GM23248 (cell line): Measurements from ENCODE around the gene HOXD12. TPM values are rescaled to one million over a fixed set of nuclear protein-coding genes. Genes with fewer than 3 reads are reported as not detected.

ENCODE experiments used
- DNase-seq: peaks from one replicate; pipeline ENCODE4 v3.0.0-alpha.2; 2015
- H2AFZ ChIP-seq: fragments of 200-600 bp; sonication (generic); 2 replicates; pipeline ENCODE4 v1.6.1; 2016; ENCODE audit warnings: antibody characterized with exemption
- H3F3A ChIP-seq: fragments of 200-600 bp; sonication (generic); 2 replicates; pipeline ENCODE4 v1.6.1; 2016; ENCODE audit warnings: mild to moderate bottlenecking, antibody characterized with exemption, mixed run types; ENCODE audit not compliant: insufficient read depth
- H3K27ac ChIP-seq: fragments of 200-600 bp; sonication (generic); 2 replicates; pipeline ENCODE4 v1.5.1; 2016; ENCODE audit warnings: mild to moderate bottlenecking
- H3K27me3 ChIP-seq: fragments of 200-600 bp; sonication (generic); replicated peaks from 2 replicates; pipeline ENCODE4 v1.6.1; 2016; ENCODE audit warnings: mild to moderate bottlenecking; ENCODE audit not compliant: insufficient read depth
- H3K36me3 ChIP-seq: fragments of 200-600 bp; sonication (generic); 2 replicates; pipeline ENCODE4 v1.6.1; 2016; ENCODE audit warnings: low read depth, mild to moderate bottlenecking
- H3K4me1 ChIP-seq: fragments of 200-600 bp; sonication (generic); 2 replicates; pipeline ENCODE4 v1.6.1; 2016; ENCODE audit warnings: mild to moderate bottlenecking; ENCODE audit not compliant: insufficient read depth
- H3K4me2 ChIP-seq: fragments of 200-600 bp; sonication (generic); one replicate; pipeline ENCODE4 v1.6.1; 2016; ENCODE audit warnings: mild to moderate bottlenecking; ENCODE audit not compliant: unreplicated experiment
- H3K4me3 ChIP-seq: fragments of 200-600 bp; sonication (generic); 2 replicates; pipeline ENCODE4 v1.5.1; 2016; ENCODE audit warnings: mild to moderate bottlenecking
- H3K79me2 ChIP-seq: fragments of 200-600 bp; sonication (generic); 2 replicates; pipeline ENCODE4 v1.6.1; 2016; ENCODE audit warnings: mild to moderate bottlenecking; ENCODE audit not compliant: insufficient read depth
- H3K9ac ChIP-seq: fragments of 200-600 bp; sonication (generic); 2 replicates; pipeline ENCODE4 v1.6.1; 2016; ENCODE audit warnings: mild to moderate bottlenecking
- H3K9me2 ChIP-seq: fragments of 200-600 bp; sonication (generic); 2 replicates; pipeline ENCODE4 v1.6.1; 2016; ENCODE audit warnings: mixed run types, mild to moderate bottlenecking, moderate library complexity; ENCODE audit not compliant: insufficient read depth
- H3K9me3 ChIP-seq: fragments of 200-600 bp; sonication (generic); one replicate; pipeline ENCODE4 v1.6.1; 2017; ENCODE audit warnings: low read depth
- H4K20me1 ChIP-seq: fragments of 200-600 bp; sonication (generic); 2 replicates; pipeline ENCODE4 v1.6.0; 2016; ENCODE audit not compliant: insufficient read depth
- EZH2 ChIP-seq: fragments of 200-600 bp; sonication (generic); IDR thresholded peaks from 2 replicates; pipeline ENCODE4 v1.6.1; 2018; ENCODE audit warnings: antibody characterized with exemption, mild to moderate bottlenecking; ENCODE audit not compliant: insufficient read depth, poor library complexity, severe bottlenecking
- EZH2phosphoT487 ChIP-seq: fragments of 200-600 bp; sonication (generic); IDR thresholded peaks from 2 replicates; pipeline ENCODE4 v1.6.1; 2018; ENCODE audit warnings: antibody characterized with exemption, moderate library complexity, mild to moderate bottlenecking, low read depth; ENCODE audit not compliant: insufficient read depth
- WGBS, 2 experiments: methylation state at CpG; one replicate each; pipeline ENCODE4 v1.1.6; 2015 to 2017; ENCODE audit warnings: low lambda C conversion rate in 2 of 2, low coverage in 1 of 2; ENCODE audit errors: missing lambda C conversion rate in 2 of 2; 5-methylcytosine and 5-hydroxymethylcytosine counted together
- in situ Hi-C: fragments of 300-500 bp; cut with MboI; formaldehyde crosslinking; loops from 2 replicates; pipeline ENCODE4 v1.15.0; 2020
- polyA plus RNA-seq: library from polyadenylated mRNA; unstranded; fragments of >200 nt; fragmentation: Nextera tagmentation; extraction: Ambion mirVana; gene quantifications from 2 replicates; pipeline ENCODE4 v1.2.1, GENCODE V29; 2016
- total RNA-seq: library from RNA; depleted of rRNA; stranded (reverse); fragments of >200 nt; shearing (Covaris generic); gene quantifications from 2 replicates; pipeline ENCODE4 v1.2.3, GENCODE V29; 2014

HOXD12 gene
- total and polyA plus RNA-seq, 2 experiments from 2014 or later, result 0.19 to 0.22 TPM

DNA sequence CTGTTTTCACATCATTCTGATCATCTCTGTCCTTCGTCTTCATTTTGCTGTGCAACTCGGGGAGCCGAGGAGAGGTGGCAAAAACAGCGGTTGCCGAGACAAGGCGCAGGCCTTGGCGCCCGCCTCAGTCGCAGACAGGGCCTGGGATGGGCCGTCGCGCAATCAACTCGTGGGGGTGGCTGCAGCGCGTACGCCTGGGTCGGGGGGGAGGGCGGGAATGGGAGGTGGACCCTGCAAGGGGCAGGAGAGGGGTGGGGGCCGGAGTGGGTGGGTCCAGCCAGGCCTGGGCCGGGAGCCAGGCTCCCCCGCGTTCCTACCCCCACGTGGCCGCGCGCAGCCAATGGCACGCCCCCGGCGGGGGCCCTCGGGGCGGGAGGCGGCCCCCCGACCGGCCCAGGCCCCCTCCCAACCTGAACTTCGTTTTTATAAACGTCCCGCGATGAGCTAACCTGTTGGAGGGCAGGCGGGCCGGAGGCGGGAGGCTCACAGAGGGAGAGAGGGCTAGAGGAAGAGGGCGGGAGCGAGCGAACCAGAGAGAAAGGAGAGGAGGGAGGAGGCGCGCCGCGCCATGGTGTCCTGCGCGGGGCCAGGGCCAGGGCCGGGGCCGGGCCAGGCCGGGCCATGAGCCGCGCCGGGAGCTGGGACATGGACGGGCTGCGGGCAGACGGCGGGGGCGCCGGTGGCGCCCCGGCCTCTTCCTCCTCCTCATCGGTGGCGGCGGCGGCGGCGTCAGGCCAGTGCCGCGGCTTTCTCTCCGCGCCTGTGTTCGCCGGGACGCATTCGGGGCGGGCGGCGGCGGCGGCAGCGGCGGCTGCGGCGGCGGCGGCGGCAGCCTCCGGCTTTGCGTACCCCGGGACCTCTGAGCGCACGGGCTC, 7.1 kb upstream of the HOXD12 start, which contains the start of gene HOXD13:
TSS of gene HOXD13 (plus strand) at position 452 of the 875 bp plus-strand sequence. CDS start at position 622, 170 bp downstream.
- Histone ChIP-seq H3K4me3 (peak within 1 kb of the TSS; percentile 77), H3K79me2 (0 out of 2 replicates have a peak, but pooled peaks cover 13% of the 10 kb centered on the region), H3K36me3 (no peaks in the 10 kb centered on the region), H3K9ac (peak within 1 kb of the TSS; percentile 55), H3K4me2 (peak within 1 kb of the TSS; percentile 87), H2AFZ (peak within 1 kb of the TSS; percentile 88), H4K20me1 (no peaks in the 10 kb centered on the region), H3K27me3 (peaks cover 13% of the 10 kb centered on the region; the same call in 1 of the 2 replicates), H3K4me1 (peaks cover 9% of the 10 kb centered on the region), H3K9me3 (no peaks in the 10 kb centered on the region), H3K27ac (no peak within 1 kb of the TSS), H3F3A (peaks cover 15% of the 10 kb centered on the region; the same call in 1 of the 2 replicates), H3K9me2 (no peaks in the 10 kb centered on the region)
- in situ Hi-C loops, result no loop called here
- TF ChIP-seq EZH2phosphoT487 (no peak), EZH2 (no peak)
- peak; percentile 79 for DNase-seq
- 8 to 16% methylated on average over 28 to 62 of the region's 95 CpGs for WGBS, 2 experiments

DNA sequence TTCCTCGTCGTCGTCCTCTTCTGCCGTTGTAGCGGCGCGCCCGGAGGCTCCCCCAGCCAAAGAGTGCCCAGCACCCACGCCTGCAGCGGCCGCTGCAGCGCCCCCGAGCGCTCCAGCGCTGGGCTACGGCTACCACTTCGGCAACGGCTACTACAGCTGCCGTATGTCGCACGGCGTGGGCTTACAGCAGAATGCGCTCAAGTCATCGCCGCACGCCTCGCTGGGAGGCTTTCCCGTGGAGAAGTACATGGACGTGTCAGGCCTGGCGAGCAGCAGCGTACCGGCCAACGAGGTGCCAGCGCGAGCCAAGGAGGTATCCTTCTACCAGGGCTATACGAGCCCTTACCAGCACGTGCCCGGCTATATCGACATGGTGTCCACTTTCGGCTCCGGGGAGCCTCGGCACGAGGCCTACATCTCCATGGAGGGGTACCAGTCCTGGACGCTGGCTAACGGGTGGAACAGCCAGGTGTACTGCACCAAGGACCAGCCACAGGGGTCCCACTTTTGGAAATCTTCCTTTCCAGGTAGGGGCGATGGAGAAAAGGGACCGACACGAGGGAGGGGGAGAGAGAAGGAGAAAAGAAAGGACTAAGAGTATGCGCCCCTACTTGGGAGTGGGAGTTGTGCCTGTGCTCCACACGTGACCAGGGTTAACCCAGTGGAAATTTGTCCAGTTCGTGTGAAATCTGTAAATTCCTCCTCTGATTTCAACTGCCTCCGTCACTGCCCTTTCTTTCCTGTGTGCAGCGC, 6.3 kb upstream of the HOXD12 start:
- in situ Hi-C loops, result no loop called here
- WGBS, 2 experiments, result 10% methylated on average over 46 to 50 of the region's 53 CpGs
- Histone ChIP-seq H4K20me1 (no peaks in the 10 kb centered on the region), H3K9me2 (no peaks in the 10 kb centered on the region), H3K4me2 (peak overlapping the region; percentile 87), H3F3A (peaks cover 15% of the 10 kb centered on the region; the same call in 1 of the 2 replicates), H3K9ac (peak overlapping the region; percentile 55), H3K4me1 (peaks cover 9% of the 10 kb centered on the region), H3K27me3 (peaks cover 13% of the 10 kb centered on the region; the same call in 1 of the 2 replicates), H3K79me2 (0 out of 2 replicates have a peak, but pooled peaks cover 13% of the 10 kb centered on the region), H3K4me3 (peak overlapping the region; percentile 77), H3K9me3 (no peaks in the 10 kb centered on the region), H3K36me3 (no peaks in the 10 kb centered on the region), H3K27ac (no peak overlapping the region), H2AFZ (peak overlapping the region; percentile 88)
- TF ChIP-seq EZH2 (no peak), EZH2phosphoT487 (no peak)
- peak; percentile 88 for DNase-seq

DNA sequence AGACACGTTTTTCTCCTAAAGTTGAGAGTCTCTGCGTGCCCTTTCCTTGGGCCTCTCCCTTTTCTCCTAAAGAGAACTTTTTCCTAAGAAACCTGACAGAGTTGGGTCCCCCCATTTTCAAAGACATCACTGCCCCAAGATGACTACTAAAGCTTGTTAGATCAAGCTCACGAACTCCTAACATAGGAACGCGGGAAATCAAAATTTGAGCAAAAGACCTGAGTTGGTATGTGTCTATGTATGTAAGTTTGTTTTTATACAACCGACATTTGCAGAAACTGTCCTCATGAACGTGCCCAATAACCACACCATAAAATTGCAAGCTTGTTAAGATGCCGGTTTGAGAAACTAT, 5.7 kb upstream of the HOXD12 start:
- no peaks in the 10 kb centered on the region for H4K20me1 ChIP-seq
- H2AFZ ChIP-seq, result peak overlapping the region; percentile 88; the same call in 1 of the 2 replicates
- WGBS, 2 experiments, result 81 to 84% methylated on average over 8 of the region's 8 CpGs
- H3K4me1 ChIP-seq, result peaks cover 9% of the 10 kb centered on the region
- in situ Hi-C loops, result no loop called here
- peak overlapping the region; percentile 87 for H3K4me2 ChIP-seq
- no peak for TF ChIP-seq EZH2phosphoT487
- TF ChIP-seq EZH2, result no peak
- 0 out of 2 replicates have a peak, but pooled peaks cover 13% of the 10 kb centered on the region for H3K79me2 ChIP-seq
- H3K9me3 ChIP-seq, result no peaks in the 10 kb centered on the region
- H3K9me2 ChIP-seq, result no peaks in the 10 kb centered on the region
- H3F3A ChIP-seq, result peaks cover 15% of the 10 kb centered on the region; the same call in 1 of the 2 replicates
- no peak overlapping the region for H3K9ac ChIP-seq
- H3K36me3 ChIP-seq, result no peaks in the 10 kb centered on the region
- DNase-seq, result no peak
- peak overlapping the region; percentile 77 for H3K4me3 ChIP-seq
- no peak overlapping the region for H3K27ac ChIP-seq
- H3K27me3 ChIP-seq, result peaks cover 13% of the 10 kb centered on the region; the same call in 1 of the 2 replicates

DNA sequence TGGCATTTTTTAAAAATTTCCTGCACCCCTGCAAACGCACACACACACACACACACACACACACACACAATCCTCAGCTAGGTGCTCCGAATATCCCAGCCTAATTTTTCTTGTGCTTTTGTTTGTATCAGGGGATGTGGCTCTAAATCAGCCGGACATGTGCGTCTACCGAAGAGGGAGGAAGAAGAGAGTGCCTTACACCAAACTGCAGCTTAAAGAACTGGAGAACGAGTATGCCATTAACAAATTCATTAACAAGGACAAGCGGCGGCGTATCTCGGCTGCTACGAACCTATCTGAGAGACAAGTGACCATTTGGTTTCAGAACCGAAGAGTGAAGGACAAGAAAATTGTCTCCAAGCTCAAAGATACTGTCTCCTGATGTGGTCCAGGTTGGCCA, 5.2 kb upstream of the HOXD12 start:
- no peak for DNase-seq
- Histone ChIP-seq H3K4me2 (no peak overlapping the region), H3K4me1 (peaks cover 9% of the 10 kb centered on the region), H3K4me3 (0 out of 2 replicates have a peak overlapping the region, but pooled peaks have one; percentile 77), H3K36me3 (no peaks in the 10 kb centered on the region), H3K27ac (no peak overlapping the region), H3K79me2 (0 out of 2 replicates have a peak, but pooled peaks cover 13% of the 10 kb centered on the region), H4K20me1 (no peaks in the 10 kb centered on the region), H3K9ac (no peak overlapping the region), H3K27me3 (peaks cover 12% of the 10 kb centered on the region; the same call in 1 of the 2 replicates), H3K9me3 (no peaks in the 10 kb centered on the region), H3F3A (peaks cover 15% of the 10 kb centered on the region; the same call in 1 of the 2 replicates), H2AFZ (no peak overlapping the region), H3K9me2 (no peaks in the 10 kb centered on the region)
- in situ Hi-C loops, result no loop called here
- TF ChIP-seq EZH2phosphoT487 (no peak), EZH2 (no peak)
- WGBS, 2 experiments, result 95 to 97% methylated on average over 12 of the region's 12 CpGs
